RCC 7860 (cell line): ENCODE measurements around the gene FXYD7.
"Not testable (repeated sequence)": the region's sequence is repeated elsewhere in the genome, so short reads cannot be mapped to it uniquely, and the experiment has no call there.

Source experiments
- DNase-seq: peaks from one replicate; pipeline ENCODE4 v3.0.0-alpha.2; 2015; ENCODE audit warnings: low spot score
- FAIRE-seq: peaks from 2 replicates; lab custom pipeline; 2012; peaks lifted over from hg19 to GRCh38; lab: Jason Lieb, UNC

FXYD7 gene

GRCh38 chr19:35143231-35143715 lies at the start of gene FXYD7:
FXYD7 (plus strand) TSS chr19:35143255; CDS start chr19:35143334, 79 bp downstream.
- no peak for DNase-seq
- no peak for FAIRE-seq

GRCh38 chr19:35093430-35093829 lies 49.6 kb upstream of the FXYD7 start:
- no peak for DNase-seq
- no peak for FAIRE-seq

- DNase-seq (no peak), FAIRE-seq (no peak)
These were observed 49.0 kb upstream of the FXYD7 start for GRCh38 chr19:35093941-35094647.

- FAIRE-seq (no peak), DNase-seq (no peak)
These were observed 48.4 kb upstream of the FXYD7 start for GRCh38 chr19:35094656-35095055.

- FAIRE-seq (no peak), DNase-seq (no peak)
These were observed 47.2 kb upstream of the FXYD7 start for GRCh38 chr19:35095667-35096368.

GRCh38 chr19:35098413-35099049 lies 44.5 kb upstream of the FXYD7 start:
- no peak for FAIRE-seq

GRCh38 chr19:35099155-35099896 lies 43.7 kb upstream of the FXYD7 start:
- DNase-seq (no peak), FAIRE-seq (no peak)

More at GRCh38 chr19:35098413-35099049, 44.5 kb upstream of the FXYD7 start:
- DNase-seq, result no peak

- DNase-seq (no peak), FAIRE-seq (no peak)
These were observed 43.2 kb upstream of the FXYD7 start for GRCh38 chr19:35099897-35100275.

- DNase-seq, result no peak
- FAIRE-seq, result no peak
These were observed 42.2 kb upstream of the FXYD7 start for GRCh38 chr19:35100588-35101533.

- not testable (repeated sequence) for DNase-seq, FAIRE-seq
These were observed 41.1 kb upstream of the FXYD7 start for GRCh38 chr19:35101949-35102348.

- DNase-seq, FAIRE-seq: not testable (repeated sequence)
These were observed 39.4 kb upstream of the FXYD7 start for GRCh38 chr19:35103614-35104013.

- no peak for DNase-seq
- no peak for FAIRE-seq
These were observed 38.7 kb upstream of the FXYD7 start for GRCh38 chr19:35104361-35104760.

GRCh38 chr19:35105047-35105410 lies 38.0 kb upstream of the FXYD7 start:
- no peak for FAIRE-seq

GRCh38 chr19:35105411-35106290 lies 37.4 kb upstream of the FXYD7 start:
- FAIRE-seq, result no peak
- DNase-seq, result no peak

More at GRCh38 chr19:35105047-35105410, 38.0 kb upstream of the FXYD7 start:
- no peak for DNase-seq

- no peak for DNase-seq
- no peak for FAIRE-seq
These were observed 36.8 kb upstream of the FXYD7 start for GRCh38 chr19:35106291-35106583.

GRCh38 chr19:35106898-35107541 lies 36.0 kb upstream of the FXYD7 start:
- DNase-seq (no peak), FAIRE-seq (no peak)

- DNase-seq (no peak), FAIRE-seq (no peak)
These were observed 35.5 kb upstream of the FXYD7 start for GRCh38 chr19:35107545-35107944.

GRCh38 chr19:35108730-35109129 lies 34.3 kb upstream of the FXYD7 start:
- FAIRE-seq (no peak), DNase-seq (no peak)
